ENCODE data around the gene PGBD5.

PGBD5 gene

DNA sequence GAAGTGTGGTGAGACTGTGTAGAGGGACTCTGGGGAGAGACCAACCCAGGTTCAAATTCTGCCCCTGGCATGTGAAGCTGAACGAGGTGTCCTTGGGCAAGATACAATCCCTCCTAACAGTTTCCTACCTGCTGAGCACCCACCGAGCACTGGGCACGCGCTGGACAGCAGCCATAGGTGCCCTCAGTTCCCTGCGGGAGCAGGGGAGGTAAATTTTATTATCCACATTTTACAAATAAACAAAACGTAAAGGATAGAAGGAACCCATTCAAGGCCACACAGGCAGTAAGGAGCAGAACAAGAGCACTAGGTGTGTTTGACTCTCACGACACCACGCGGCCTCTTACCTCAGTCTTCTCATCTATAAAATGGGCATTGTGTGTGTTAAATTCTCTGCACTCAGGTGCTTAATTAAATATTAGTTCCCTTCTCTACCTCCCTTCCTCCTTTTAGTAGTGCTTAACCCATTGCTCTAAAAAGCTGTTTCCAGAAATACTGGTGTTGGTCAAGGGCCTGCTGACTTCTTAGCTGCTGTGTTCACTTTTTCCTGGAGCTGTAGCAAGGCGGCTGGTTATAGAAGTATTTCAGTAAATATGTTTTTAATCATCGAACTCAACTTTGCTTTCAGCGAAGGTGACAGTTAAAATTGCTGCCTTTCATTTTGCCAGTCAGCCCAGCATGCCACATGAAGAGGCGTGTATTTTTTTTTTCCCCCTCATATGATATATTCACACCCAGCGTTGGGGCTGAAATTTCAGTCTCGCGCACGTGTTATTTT, 41.6 kb downstream of the PGBD5 start:
- no peak for TF ChIP-seq CTCF (IDR thresholded peaks at IDR 0.05)

DNA sequence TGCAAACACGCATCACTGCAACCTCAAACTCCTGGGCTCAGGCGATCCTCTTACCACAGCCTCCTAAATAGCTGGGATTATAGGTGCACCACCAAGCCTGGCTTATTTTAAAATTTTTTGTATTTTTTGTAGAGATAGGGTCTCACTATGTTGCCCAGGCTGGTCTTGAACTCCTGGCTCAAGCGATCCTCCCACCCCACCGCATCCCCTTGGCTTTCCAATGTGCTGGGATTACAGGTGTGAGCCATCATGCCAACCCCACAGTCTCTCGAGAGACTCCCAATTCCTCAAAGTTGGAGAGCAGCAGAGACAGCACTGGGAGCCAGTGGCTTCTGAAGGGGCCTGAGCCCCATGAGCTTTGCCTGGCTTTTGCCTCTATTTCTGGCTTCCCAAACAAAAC, 42.7 kb downstream of the PGBD5 start:
- TF ChIP-seq CTCF (IDR thresholded peaks at IDR 0.05): no peak

- no peak for TF ChIP-seq CTCF (IDR thresholded peaks at IDR 0.05)
These were observed 44.1 kb downstream of the PGBD5 start for GRCh38 chr1:230382001-230382491.

DNA sequence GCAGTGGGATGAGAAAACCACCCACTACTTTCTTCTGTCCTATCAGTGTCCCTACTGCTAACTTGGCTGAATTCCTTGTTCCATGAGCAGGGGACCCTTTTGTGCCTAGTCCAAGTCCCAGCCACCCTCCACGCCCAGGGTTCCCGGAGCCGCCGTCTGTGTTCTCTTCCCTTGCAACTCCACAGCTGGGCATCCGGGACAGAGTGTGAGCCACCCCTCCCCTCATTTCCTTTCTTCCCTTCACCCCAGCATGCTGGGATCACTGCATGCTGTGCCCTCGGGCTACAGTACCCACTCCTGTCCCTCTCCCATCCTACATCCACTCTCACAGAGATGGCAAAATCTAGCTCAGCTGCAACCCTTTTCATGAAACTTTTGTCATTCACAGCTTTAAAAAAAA, 44.5 kb downstream of the PGBD5 start:
- no peak for TF ChIP-seq CTCF (IDR thresholded peaks at IDR 0.05)

DNA sequence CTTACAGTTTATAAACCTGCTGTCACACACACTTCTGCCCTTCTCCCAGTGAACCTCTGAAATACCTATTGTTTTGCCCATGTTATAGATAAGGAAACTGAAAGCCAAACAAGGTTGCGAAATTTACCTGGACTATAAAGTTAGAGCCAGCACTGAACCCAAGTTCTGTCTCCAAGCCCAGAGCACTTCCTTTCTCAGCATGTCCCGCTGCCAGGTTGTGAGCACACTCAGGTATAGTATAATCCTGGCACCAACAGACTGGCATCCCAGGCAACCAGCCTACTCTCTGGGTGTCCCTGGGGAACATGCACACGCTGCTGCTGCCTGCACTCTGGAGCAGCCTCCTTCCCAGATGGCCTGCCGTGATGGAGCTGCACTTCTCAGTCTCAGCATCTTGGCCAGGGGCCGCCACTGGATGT, 45.1 kb downstream of the PGBD5 start:
- no peak for TF ChIP-seq CTCF (IDR thresholded peaks at IDR 0.05)

DNA sequence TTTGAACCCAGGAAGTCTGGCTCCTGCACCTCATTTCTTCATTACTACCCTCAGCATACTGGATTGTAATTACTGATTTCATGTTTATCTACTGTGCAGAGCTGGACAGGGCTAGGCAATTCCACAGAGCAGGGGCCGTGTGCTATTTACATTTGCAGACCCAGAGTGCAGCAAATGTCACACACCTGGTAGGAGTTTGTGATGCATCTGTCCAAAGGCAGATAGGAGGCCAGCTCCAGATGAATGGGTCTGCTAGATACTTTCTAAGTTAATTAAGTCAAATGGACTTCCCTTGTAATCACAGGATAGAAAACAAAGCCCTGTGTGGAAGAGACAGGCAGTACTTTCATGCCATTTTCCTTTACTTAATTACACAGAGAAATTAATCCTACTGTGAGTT, 46.2 kb downstream of the PGBD5 start:
- no peak for TF ChIP-seq CTCF (IDR thresholded peaks at IDR 0.05)

DNA sequence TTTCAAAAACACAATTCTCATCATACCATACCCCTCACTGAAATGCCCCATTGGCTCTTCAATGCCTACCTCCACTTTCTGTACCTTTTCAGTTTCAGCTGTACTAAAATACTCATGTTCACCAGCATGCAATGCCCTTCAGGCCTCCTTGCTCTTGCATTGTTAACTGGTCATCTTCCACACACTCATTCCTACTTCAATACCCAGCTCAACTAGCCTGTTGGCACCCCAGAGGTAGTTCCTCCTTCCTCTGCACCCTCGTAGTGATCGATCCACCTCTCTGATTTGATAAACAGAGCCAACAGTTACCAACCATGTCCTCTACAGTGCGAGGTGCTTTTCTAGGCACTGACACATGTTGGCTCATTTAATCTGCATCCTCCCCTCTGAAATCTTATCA, 46.7 kb downstream of the PGBD5 start:
- no peak for TF ChIP-seq CTCF (IDR thresholded peaks at IDR 0.05)
